ENCODE data around the gene MCRS1.

DNA sequence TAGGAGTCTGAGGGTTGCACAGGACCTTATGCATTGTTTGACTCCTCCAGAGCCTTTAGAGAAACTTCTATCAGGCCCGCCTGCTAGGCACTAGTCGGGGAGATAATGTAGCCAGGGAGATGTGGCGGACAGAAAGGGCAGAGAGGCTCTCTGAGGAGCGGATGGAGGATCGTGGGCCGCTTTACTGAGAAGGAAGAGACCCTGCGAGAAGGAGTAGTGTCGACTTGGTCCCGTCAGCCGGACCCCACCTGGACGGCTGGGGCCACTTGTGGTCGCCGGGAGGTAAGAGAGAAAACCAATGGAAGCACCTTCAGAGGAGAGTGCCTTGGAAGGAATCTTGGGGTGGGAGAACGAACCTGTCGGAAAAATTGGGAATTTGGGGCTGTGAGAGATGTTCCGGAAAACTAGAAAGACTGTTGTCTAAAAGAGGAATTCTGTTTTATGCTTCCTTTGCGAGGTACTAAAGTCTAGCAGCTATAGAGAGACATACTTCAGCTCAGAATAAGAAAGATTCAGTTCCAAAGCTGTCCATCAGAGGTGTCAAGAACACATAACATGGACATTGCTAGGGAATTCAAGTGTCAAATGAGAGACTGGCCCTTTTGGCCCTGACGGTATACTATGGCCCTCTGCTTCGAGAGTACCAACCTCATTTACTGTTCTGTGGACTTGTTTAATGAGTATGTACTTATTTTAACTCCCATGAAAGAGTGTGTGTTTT, 660 bp upstream of the MCRS1 start:
- TF ChIP-seq POLR2A (IDR thresholded peaks at IDR 0.05) (no peak), POLR2AphosphoS5 (IDR thresholded peaks at IDR 0.05) (no peak), EP300 (IDR thresholded peaks at IDR 0.05) (no peak)
- TF ChIP-seq, protein P1, sequence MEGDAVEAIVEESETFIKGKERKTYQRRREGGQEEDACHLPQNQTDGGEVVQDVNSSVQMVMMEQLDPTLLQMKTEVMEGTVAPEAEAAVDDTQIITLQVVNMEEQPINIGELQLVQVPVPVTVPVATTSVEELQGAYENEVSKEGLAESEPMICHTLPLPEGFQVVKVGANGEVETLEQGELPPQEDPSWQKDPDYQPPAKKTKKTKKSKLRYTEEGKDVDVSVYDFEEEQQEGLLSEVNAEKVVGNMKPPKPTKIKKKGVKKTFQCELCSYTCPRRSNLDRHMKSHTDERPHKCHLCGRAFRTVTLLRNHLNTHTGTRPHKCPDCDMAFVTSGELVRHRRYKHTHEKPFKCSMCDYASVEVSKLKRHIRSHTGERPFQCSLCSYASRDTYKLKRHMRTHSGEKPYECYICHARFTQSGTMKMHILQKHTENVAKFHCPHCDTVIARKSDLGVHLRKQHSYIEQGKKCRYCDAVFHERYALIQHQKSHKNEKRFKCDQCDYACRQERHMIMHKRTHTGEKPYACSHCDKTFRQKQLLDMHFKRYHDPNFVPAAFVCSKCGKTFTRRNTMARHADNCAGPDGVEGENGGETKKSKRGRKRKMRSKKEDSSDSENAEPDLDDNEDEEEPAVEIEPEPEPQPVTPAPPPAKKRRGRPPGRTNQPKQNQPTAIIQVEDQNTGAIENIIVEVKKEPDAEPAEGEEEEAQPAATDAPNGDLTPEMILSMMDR (IDR thresholded peaks at IDR 0.05) = no peak

Measured in gastroesophageal sphincter (tissue), 3 donors.